GM18861 (cell line): ENCODE results near the gene OGA.

Experiments used
- ATAC-seq: cut with Tn5 transposase; IDR thresholded peaks from one replicate; pipeline ENCODE4 v1.9.1; 2021; ENCODE audit not compliant: unreplicated experiment

OGA gene

DNA sequence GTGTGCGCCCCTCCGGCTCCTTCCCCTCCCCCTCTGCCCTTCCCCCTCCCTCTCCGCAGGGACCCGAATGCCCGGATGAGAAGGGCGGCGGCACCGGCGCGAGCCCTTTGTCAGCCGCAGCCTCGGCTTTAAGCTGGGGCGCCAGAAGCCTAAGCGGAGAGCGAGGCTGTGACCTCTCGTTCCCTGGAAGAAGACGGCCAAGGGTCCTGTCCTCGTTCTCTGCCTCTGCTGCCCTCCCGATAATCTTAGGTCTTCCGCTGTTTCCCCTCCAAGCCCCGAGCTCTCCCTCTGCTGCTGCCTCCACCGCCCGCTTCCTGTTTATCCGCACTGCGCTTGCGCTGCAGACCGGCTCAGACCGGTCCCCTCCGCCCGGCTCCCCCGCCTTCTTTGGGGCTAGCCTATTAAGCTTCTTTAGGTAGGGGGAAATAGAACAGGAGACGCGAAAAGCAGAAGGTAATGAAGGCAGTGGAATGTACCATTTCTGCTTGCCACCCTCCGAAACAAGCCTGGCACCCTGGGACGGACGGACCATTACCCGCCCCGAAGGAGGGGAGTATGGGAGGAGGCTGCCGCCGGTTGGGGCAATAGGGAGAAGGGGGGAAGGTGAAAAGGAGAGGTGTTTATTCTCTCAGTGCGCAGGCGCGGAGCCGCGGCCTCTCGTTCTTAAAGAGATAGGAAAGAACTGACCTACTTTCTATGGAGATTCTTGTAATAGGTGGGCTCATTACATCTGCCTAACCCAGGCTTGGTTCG is at the start of gene OGA:
OGA (minus strand) TSS at position 326 of the 753 bp plus-strand sequence. CDS start 422 bp downstream, outside the sequence.
- ATAC-seq = peak; percentile 85

DNA sequence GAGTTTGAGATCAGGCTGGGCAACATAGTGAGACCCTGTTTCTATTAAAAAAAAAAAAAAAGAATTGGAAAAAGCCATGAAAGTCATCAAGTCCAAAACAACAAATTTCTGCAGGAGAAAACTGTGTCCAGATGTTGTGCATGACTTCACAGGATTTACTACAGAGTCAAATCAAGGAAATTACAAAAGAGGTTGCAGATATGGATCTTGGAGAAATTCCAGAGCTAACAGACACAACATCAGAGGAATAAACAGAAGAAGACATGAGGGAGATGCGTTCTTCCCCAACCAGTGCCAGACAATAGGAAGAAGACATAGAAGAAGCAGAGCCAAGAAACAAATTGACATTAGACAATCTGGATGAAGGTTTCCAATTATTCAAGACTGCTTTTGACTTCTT is 49.7 kb upstream of the OGA start:
- no peak for ATAC-seq

DNA sequence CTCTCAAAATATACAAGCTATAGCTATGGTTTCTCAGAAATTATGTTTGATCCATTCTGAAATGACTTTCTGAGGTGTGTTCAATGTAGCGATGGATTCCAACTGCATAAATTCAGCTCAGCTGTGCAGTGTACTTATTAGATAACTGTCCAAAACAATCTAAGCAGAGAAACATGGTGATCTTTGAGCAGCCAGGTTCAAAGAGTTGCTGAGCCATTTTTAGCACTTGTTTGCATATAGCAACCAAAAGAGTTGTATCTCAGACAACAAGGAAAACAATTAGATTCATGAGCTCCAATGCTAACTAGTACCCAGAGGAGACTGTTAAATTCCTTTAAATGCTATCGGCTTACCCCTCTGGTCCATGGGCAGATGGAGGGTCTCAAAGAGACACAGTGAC is 41.3 kb upstream of the OGA start:
- ATAC-seq = no peak

DNA sequence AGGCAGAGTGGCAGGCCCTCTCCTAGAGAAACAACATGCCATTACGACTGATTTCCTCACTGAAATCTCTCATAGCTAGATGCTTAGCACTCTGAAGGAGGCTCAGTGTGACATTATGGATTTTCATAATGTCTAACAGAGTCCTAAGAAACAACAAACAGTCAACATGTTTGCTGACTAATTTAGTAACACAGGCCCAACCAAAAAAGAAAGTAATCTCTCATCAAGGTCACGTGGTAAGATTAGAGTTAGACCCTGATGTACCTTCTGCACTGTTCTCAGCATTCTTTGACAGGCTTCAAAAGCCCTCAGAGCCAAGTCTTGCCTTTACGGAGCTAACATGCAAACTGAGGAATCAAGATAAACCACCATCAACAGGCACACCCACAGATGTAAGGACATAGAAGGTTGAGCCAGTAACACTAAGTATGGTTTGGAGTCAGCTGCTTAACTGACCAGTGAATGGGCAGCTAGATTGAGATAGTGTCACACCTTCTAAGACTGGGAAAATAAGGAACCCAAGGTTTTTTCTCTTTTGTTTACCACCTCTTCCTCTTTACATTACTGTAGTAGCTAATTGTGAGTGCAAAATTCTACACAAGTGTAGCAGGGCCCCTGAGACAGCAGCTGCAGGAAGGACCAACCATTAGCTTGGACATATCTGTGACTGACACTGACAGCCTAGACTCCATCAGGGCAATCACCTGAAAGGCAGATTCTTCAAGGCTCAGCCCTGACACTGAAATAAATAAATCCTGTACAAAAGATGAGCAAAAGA is 40.7 kb upstream of the OGA start:
- ATAC-seq = no peak

DNA sequence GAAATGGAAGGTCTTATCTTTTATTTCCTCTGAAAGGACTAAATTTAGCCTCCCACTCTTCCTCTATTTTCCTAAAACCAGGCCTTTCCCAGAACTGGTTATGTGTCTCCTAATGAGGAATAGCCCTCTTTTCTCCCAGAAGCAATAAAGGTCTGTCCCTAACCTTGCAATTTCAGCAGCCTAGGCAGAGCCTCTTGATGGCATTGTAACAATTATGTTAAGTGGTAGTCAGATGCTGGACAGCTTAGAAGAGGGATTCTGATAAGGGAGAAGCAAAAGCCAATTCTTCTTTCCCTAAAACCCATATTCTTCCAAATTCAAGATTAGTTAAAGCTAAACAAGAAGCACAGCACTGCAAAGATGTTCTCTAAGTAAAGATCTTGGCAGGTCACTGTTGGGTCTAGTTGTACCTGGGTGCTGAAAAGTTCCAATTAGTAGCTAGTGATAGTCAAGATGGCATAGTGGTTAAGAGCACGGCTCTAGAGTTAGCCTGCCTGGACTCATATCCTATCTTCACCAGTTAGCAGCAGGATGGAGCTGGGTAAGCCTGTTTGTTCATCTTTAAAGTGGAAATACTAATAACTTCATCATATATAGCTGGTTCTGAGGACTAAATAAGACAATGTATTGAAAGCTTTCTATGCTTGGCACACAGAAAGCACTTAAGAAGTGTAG is 39.7 kb upstream of the OGA start:
- no peak for ATAC-seq

DNA sequence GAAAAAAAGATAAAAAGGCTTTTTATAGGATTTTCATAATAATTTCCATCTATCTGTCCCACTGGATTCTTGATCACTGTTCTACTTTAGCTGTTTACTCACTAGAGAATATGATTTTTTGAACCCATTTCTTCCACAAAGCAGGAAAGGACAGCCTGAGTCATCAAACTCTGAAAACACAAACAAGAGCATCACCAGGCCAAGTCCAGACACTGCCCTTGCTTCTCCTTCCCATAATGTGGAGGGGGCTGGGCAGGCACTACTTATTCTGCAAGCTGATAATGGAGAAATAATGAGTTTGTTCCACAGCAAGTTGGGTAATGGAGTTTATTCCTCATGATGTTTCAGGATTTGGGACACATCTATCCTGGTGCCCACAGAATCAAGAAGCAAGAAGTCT is 38.4 kb upstream of the OGA start:
- no peak for ATAC-seq

DNA sequence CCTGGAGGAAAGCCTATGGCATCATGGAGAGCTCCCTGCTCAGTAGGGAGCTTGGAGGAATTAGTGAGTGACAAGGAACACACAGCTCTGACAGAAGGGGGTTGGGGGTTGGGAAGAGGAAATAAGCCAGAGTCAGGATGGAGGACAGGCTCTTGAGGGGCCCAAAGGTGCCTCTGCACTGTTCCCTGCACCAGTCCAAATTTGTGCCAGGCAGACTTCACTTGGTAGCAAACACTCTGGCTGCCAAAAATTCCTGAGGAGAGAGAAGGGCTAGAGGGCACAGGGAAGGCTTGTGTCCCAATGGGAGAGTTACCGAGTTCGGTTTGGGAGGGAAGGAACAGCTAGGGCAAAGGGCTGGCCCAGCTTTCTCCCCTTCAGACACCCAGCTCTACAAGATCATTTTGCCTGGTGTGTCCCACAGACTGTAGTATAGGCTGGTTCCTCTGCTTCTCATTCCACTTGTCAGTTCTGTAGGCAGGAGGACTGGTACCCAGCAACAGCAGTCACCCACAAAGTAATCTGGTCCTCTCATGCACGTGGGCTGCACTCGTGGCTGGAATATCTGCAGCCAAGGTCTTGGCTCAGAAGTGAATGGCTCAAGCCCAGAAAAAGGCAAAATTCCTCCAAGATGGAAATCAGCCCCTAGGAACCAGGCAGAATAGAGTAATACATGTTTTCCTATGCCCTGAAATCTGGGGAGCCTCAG is 33.3 kb upstream of the OGA start:
- no peak for ATAC-seq

DNA sequence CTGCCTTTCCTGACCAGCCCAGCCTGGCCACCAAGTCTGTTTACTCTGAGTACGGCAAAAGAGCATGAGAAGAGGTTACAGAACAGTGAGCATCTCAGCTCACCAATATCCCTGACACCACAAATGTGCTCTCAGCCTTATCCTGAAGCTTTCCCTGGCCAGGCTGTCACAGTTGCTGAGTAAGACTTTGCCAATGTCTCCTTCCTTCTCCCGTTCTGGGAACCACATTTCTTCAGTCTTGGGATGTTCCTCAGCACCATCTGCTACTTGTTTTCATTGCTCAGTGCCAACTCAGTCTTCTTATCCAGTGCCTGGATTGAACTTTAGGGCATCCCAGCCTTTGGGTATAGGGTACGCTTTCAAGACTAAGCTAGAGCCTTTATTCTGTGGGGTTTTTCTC is 32.5 kb upstream of the OGA start:
- ATAC-seq = no peak

DNA sequence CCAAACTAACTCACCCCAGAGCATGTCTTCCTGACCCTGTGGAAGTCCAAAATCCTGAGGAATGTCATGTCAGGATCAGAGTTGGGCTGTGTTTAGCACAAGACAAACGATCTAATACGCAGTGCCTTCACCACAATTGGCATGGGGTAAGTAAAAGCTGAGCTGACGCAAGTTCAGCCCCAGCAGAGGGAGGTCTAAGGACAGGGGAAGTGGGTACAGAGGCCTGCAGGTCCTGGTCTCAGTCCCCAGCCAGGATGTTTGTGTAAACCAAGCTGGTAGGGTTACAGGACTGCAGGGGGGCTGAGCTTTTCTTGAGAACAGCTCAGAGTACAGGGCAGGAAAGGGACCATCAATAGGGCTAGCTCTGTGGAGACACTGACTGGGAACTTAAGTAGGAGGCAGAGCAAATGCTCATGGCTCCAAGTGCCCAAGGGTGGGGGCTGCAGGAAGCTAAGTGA is 30.7 kb upstream of the OGA start:
- ATAC-seq = no peak

DNA sequence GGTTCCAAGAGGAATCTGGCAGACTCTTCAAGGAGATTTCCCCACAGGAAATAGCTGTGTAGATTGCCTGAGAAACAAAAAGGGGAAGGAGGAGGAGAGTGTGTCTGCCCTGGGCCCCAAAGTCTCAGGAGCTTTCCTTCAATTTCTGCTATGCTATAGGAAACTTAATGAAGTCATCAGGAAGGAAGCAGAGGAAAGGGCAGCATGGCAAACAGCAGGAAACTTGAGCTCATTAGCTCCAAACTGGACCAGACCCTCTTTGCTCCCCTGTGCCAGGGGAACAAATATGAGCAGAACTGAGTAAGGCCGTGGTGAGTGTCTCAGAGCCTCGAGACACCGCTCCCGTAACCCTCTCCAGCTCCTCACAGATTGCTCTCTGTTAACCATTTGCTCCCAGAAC is 30.2 kb upstream of the OGA start:
- ATAC-seq = no peak

DNA sequence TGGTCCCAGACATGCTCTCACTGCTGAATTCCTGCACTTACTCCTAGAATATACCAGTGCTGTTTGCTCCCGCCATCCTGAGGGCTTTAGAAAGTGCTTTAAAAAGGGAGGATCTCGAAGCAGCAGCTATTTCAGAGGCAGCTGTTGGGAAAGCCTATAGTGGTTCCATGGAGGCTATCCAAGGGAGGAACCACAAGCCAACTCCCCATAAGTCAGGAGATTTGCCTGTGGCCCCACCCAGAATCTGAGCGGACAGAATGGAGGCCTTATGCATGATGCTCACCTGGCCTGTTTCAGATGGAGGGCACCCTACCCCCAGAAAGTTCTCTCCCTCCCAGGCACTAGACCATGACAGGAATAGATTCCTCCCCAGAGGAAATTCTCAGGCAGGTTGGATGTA is 27.6 kb upstream of the OGA start:
- ATAC-seq = no peak

DNA sequence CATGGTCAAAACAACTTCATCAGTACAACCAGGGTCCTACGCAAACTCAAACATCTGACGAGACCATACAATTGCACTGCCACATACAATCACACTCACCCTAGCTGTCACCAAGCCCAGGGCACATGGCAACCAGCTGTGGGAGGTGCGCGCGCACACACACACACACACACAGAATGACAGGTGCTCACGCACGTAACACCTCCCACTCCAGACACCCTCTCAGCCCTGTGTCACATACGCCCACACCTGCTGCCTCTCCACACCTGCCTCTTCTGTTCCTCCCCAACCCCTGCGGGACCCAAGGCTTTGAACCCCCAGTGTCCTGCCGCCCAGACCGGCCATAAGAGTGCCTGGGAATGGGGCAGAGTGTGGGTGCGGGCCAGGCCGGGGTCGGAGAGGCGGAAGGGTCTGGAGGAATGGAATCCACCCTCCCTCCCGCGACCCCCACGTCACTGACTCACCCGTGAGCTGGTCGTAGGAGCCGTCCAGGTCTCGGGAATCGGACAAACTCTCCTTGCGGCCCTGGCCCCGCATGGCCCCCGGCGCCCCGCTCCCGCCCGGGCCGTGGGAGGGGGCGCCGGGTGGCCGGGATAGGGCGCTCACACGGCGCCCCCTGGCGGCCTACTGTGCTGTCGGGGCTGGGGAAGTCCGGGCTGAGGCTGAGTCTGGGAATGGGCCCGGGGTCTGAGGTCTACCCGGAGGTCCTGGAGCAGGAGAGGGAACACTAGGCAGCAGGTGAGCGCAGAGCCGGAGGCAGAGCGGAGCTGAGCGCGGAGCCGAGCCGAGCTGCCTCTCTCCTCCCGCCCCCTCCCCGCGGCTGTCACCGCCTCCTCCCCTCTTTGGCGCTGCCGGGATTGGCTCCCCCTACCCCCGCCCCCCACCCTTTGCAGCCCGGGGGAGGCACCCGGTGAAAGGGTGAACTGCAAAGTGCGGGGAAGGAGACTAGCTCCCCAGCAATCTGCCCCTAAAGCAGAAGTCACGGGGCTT is 25.1 kb upstream of the OGA start, which contains the start of gene KCNIP2:
KCNIP2 (minus strand) TSS at position 769 of the 990 bp plus-strand sequence; CDS start at position 537, 232 bp downstream.
- no peak for ATAC-seq

DNA sequence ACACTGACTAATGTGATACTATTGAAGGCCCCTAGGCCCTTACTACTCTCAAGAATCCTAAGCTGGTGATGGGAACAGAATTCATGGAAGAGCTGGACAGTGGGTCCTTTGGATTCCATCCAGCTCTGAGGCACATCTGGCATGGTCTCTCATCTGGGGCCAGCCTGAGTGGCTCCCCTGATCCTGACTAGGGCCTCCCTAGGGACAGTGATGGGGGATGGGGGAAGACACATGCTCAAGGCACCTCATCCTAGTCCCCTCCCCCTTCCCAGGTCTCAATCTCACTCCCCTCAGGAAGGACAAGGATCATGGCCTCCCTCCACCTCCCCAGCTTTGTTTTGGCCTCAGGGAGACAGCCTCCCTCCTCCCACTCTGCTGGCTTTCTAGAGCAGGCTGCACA is 23.6 kb upstream of the OGA start:
- ATAC-seq = no peak

DNA sequence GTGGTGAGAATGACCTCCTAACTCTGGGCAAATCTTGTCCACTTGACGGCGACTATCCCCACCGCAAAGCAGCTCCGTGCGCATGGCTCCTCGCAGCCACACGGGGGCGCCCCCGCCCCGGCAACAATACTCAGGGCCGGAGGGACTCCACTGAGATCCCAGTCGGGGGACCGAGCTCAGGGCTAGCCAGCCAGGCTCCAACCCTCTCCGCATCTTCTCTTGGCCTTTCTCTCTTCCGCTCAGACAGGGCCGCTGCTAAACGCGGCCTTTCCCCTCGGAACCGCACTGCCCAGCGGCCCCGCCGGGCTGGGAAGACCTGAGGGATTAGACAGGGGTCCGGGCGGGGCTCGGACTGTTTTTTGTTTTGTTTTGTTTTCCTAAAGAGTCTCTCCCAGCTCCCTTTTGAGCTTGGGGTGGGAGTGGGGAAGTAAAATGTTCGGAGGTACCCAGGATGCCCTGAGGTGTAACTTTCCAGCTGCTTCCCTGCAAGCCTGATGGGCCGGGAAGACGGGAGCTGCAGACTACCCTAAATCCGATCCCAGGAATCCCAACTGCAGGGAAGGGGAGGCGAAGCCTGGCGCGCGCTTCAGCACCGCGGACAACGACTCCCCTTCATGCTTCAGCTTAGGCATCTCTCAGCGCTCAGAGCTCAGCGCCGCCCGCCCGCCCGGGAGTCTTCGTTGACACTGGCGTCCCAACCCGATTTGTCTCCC is 22.7 kb upstream of the OGA start:
- no peak for ATAC-seq

DNA sequence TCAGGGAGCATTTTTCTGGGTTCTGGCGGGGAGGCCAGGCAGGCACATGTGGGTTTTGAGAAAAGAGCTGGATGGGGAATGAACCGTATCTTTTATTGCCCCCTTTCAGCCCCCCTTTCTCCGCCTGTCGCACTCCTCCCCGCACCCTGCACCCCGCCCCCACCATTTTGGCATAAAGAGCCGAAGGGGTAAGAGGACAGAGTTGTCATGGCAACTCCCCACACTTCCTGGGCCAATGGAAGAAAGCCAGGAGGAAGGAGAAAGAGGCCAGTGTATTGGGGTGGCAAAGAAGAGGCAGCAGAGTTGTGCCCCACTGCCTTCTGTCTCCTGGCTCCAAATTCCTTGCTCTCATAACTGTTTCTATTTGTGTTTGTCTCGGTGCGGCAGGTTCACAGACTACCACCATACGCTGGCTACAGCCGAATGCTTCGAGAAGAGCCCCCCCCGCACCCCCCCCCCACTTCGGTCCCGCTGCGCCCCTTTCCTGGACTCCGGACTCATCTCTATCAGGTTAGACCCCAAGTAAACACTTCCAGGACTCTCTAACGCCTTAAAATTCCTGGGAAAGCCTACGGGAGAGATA is 21.9 kb upstream of the OGA start:
- no peak for ATAC-seq

DNA sequence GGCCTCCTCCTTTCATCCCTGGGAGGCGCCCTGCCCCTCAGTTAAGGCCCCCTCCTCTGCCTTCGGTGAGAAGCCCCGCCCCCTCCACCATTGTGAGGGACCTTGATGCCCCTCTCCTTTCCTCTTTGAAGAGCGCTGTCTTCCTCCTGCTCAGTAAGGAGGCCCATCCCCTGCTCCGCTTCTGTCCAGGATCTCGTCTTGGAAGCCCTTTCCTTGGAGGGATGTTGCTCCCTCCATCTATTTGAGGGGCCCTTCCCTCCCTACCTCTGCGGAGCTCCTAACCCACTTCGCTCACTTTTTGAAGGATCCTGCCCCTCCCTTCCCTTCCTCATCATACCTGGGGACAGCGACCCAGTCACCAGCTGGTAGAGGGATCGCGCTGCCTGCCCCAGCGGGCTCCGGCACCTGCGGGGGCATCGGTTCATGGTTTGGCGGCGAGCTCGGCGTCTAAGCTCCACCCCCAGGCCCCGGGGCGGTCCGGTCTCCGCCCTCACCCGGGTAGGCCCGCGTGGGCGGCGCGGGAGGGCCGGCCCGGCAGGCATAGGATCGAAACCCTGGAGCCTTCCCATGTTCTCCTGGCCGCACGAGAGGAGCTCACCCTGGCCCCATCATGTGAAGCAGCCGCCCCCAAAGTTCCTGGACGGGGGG is 21.3 kb upstream of the OGA start:
- no peak for ATAC-seq

DNA sequence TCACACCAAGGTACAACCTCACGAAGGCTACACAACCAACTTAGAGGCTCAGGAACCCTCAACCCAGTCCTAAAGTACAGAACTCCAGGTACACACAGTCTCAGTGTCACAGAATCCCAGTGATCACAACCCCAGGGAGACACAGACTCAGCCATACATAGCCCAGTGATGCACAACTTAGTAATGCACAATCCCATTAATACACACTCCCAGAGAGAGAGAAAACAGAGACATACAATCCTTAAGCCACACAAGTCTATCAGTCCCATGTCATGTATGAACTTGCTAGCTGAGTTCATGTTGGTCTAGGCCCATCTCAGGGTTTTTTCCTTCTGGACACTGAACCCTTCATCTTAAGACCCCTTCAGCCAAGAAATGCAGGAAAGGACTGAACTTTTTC is 20.8 kb upstream of the OGA start:
- no peak for ATAC-seq

DNA sequence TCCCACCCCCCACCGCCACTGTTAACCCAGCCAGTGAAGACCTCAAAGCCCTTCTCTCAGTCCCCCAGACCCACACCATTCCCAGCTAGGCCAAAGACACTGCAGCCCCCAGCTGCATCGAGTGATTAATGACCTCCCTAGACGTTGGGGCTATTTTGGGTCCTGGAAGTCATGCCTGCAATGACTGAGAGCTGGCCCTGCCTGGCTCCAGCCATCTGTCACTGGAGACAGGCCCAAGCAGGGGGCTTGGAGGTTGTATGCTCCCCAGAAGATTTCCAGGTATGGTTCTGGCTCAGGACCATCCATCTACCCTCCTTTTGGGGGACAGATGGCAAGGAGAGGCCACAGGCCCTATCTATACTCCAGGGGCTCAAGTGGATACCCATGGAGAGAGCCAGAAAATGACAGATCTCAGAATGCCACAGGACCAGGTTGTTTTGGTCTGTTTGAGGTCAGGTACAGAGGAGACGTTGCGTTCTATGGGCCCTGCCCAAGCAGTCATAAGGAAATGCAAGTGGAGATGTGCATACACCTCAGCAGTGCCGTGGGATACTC is 20.2 kb upstream of the OGA start:
- no peak for ATAC-seq
